ENCODE results near the gene TXLNB.

GRCh38 chr6:139287868-139288267, 3.9 kb downstream of the TXLNB start:
- TF ChIP-seq CTCF (IDR thresholded peaks at IDR 0.05) (no peak), POLR2A (IDR thresholded peaks at IDR 0.05) (no peak)

All from prostate gland (tissue), 2 donors.